GM10266 (cell line): ENCODE data around the gene DNAJC7.

Source experiments
- DNase-seq: peaks from one replicate; pipeline ENCODE4 v3.0.0; 2012; ENCODE audit errors: extremely low spot score
- CTCF ChIP-seq: IDR thresholded peaks from 2 replicates; pipeline ENCODE4 v1.5.1; 2012; ENCODE audit warnings: mild to moderate bottlenecking, low read depth; ENCODE audit not compliant: control insufficient read depth, insufficient read depth; ENCODE audit errors: missing control alignments

The DNAJC7 gene

DNA sequence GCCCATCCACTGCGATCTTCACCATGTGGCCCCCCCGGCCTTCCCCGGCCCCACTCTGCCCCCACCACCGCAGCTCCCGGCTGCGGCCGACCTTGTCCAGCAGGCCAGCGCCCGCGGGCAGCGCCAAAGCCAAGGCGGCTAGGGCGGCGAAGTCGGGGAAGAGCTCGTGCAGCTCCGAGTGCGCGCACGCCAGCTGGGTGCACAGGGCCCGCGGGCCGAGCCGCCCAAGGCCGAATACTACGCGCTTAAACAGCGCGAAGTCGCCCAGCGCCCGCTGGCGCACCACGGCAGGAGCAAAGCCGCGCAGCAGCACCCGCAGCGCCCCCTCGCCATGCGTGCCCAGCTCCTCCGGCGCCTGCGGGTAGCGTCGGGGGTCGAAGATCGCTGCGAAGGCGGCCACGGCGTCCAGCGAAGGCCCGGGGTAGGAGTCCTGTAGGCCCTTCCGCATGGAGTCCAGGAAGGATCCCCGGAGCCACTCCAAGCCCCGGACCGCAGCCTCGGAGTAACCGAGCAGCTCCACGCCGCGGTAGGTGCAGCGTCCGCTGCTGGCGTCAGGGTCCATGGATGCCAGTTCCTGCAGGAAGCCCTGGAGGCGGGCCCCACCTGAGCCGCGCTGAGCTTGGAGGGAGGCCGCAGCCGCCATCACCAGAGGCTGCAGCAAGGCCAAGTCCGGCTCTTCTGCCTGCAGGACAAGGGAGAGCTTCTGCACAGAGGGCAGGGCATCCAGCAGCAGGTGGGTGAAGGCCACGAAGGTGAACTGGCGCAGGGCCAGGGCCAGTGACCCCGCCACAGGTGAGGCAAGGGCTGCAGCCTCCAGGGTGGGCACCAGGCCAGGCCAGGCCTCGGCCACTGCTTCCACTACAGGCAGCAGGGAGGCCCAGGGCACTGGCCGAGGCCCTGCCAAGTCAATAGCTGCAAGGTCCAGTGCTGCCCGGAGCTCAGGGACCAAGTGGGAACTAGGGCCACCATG lies 22.8 kb upstream of the DNAJC7 start:
- no peak for DNase-seq
- TF ChIP-seq CTCF: no peak

GRCh38 chr17:42038221-42038973 lies 21.2 kb upstream of the DNAJC7 start:
- peak; percentile 79 for DNase-seq
- TF ChIP-seq CTCF: no peak

DNA sequence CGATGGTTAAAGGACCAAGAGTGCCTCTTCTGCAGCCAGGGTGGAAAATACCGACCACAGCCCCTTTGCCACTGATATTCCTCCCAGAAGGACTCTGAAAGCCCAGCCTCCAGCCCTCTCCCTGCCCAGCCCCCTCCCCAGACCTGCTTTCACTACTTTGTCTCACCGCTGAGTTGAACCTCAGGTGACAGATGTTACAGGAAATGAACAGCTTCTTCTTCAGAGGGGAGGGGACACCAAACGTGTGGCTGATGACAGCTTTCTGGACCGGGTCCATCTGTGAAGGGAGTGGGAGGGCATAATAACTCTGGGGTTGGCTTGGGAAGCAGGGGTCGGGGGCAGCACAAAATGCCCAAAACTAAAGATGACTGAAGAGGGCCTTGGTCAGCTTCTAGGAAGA lies 16.8 kb upstream of the DNAJC7 start:
- no peak for DNase-seq
- no peak for TF ChIP-seq CTCF

DNA sequence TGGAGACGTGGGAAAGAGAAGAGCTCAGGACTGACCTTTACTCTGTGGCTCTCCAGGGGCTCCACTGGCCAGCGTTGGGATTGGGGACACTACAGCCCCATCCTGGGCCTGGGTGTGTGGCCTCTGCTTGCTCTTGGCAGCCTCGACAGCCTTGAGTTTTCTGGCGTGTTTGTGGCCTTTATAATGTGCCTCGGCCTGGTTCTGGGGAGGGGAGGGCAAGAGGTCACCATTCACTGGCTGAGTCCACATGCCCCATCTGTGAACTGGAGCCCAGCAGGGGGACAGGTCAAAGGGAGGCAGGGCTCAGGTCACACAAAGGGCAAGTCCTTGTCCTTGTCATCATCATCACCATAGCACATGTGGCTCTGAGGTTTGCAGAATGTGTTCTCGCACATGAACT lies 14.3 kb upstream of the DNAJC7 start:
- no peak for TF ChIP-seq CTCF
- DNase-seq: no peak

- TF ChIP-seq CTCF: no peak
- DNase-seq: no peak
Measured at GRCh38 chr17:42028791-42029127, 11.5 kb upstream of the DNAJC7 start.

DNA sequence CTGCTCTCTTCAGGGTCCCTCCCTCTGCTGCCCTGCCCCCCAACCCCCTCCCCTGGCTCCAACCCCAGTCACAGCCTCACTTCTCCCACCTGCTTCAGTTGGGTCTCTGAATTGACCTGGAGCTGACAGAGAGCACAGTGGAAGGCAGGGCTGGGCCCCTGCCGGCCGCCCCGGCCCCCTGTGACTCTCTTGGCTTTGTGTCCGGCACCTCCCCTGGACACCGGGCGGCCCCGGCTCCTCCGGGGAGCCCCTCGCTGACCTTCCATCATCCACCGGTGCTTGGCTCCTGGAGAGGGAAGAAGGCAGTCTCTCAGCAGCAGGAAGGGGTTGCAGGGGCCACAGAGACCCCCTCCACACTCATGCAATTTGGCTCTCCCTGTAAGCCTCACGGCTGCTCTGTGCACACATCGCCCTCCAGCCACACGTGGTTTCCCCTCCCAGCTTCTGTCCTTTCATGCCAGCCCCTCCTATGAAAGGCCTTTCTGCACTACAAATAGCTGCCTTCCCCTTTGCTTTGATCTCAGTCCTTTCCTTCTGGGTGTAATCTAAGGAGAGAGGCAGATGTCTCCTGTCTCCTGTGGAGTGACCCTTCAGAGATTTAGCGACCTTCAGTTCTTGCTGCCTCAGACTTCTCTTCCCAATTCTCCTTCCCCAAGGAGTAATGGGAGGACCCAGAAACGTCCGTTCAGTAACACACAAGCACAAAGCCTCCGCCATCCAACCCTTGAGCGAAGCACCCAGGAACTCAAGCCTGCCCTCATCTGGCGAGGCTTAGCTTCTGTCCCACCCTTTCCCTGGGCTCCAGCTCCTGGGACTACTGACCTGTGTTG lies 10.9 kb upstream of the DNAJC7 start:
- DNase-seq: no peak
- no peak for TF ChIP-seq CTCF
